ENCODE results near the gene XAGE2. TPM values are rescaled to one million over a fixed set of nuclear protein-coding genes. Genes with fewer than 3 reads are reported as not detected.

XAGE2 gene
- total RNA-seq, 2 donors from 2014 or later: not detected

GRCh38 chrX:52380993-52381392 lies 12.2 kb downstream of the XAGE2 start:
- H3K27me3 Mint-ChIP-seq: peaks cover 12% of the 10 kb centered on the region
- H3K9me3 Mint-ChIP-seq: no peaks in the 10 kb centered on the region
- H3K27ac Mint-ChIP-seq: no peak overlapping the region
- H3K4me1 Mint-ChIP-seq: no peaks in the 10 kb centered on the region
- no peak for ATAC-seq (replicated peaks)
- H3K36me3 Mint-ChIP-seq (ENCODE audit: low read depth): no peaks in the 10 kb centered on the region
- no peak overlapping the region for H3K4me3 Mint-ChIP-seq

- H3K4me1 Mint-ChIP-seq: no peaks in the 10 kb centered on the region
Observed at GRCh38 chrX:52410439-52411394, 41.9 kb downstream of the XAGE2 start.

GRCh38 chrX:52415304-52415703 lies 46.5 kb downstream of the XAGE2 start:
- ATAC-seq (replicated peaks): no peak
- Mint-ChIP-seq H3K9me3 (no peaks in the 10 kb centered on the region), H3K4me3 (no peak overlapping the region), H3K4me1 (no peaks in the 10 kb centered on the region), H3K27ac (no peak overlapping the region), H3K36me3 (ENCODE audit: low read depth) (no peaks in the 10 kb centered on the region), H3K27me3 (peaks cover 3% of the 10 kb centered on the region)

More at GRCh38 chrX:52410439-52411394, 41.9 kb downstream of the XAGE2 start:
- Mint-ChIP-seq H3K27me3 (no peaks in the 10 kb centered on the region), H3K9me3 (no peaks in the 10 kb centered on the region), H3K36me3 (ENCODE audit: low read depth) (no peaks in the 10 kb centered on the region), H3K4me3 (no peak overlapping the region), H3K27ac (no peak overlapping the region)
- ATAC-seq (replicated peaks): no peak

- no peak for ATAC-seq (replicated peaks)
- H3K27ac Mint-ChIP-seq: no peak overlapping the region
- no peaks in the 10 kb centered on the region for H3K4me1 Mint-ChIP-seq
- H3K9me3 Mint-ChIP-seq: no peaks in the 10 kb centered on the region
- H3K36me3 Mint-ChIP-seq (ENCODE audit: low read depth): no peaks in the 10 kb centered on the region
- H3K27me3 Mint-ChIP-seq: peaks cover 3% of the 10 kb centered on the region
- H3K4me3 Mint-ChIP-seq: no peak overlapping the region
Observed at GRCh38 chrX:52416816-52417215, 48.0 kb downstream of the XAGE2 start.

GRCh38 chrX:52420824-52421443 lies 52.1 kb downstream of the XAGE2 start:
- Mint-ChIP-seq H3K4me1 (no peaks in the 10 kb centered on the region), H3K27me3 (peaks cover 3% of the 10 kb centered on the region), H3K4me3 (no peak overlapping the region), H3K9me3 (no peaks in the 10 kb centered on the region), H3K36me3 (ENCODE audit: low read depth) (no peaks in the 10 kb centered on the region), H3K27ac (no peak overlapping the region)
- ATAC-seq (replicated peaks): no peak

GRCh38 chrX:52422884-52423283 lies 54.1 kb downstream of the XAGE2 start:
- Mint-ChIP-seq H3K4me1 (no peaks in the 10 kb centered on the region), H3K27ac (no peak overlapping the region), H3K4me3 (no peak overlapping the region), H3K9me3 (no peaks in the 10 kb centered on the region), H3K27me3 (peaks cover 3% of the 10 kb centered on the region), H3K36me3 (ENCODE audit: low read depth) (no peaks in the 10 kb centered on the region)
- no peak for ATAC-seq (replicated peaks)

- ATAC-seq (replicated peaks): no peak
- Mint-ChIP-seq H3K36me3 (ENCODE audit: low read depth) (no peaks in the 10 kb centered on the region), H3K4me1 (no peaks in the 10 kb centered on the region), H3K4me3 (no peak overlapping the region), H3K27ac (no peak overlapping the region), H3K27me3 (peaks cover under 1% of the 10 kb centered on the region), H3K9me3 (no peaks in the 10 kb centered on the region)
Observed at GRCh38 chrX:52424656-52425055, 55.8 kb downstream of the XAGE2 start.

Other genes with a start within 250 kb of the XAGE2 start
- gene MAGED4, start 184.1 kb upstream of the XAGE2 start, total RNA-seq: under 1 TPM; 0.37 to 0.61 TPM
- not detected for gene XAGE1A, start 126.8 kb downstream of the XAGE2 start, total RNA-seq
- gene XAGE1B, start 148.0 kb downstream of the XAGE2 start, total RNA-seq: not detected